ENCODE measurements around the gene YDJC.
A peak's percentile ranks its signal among the peaks of the same experiment; 100 is the strongest.
"Not testable (repeated sequence)": the region's sequence is repeated elsewhere in the genome, so short reads cannot be mapped to it uniquely, and the experiment has no call there.

The YDJC gene

DNA sequence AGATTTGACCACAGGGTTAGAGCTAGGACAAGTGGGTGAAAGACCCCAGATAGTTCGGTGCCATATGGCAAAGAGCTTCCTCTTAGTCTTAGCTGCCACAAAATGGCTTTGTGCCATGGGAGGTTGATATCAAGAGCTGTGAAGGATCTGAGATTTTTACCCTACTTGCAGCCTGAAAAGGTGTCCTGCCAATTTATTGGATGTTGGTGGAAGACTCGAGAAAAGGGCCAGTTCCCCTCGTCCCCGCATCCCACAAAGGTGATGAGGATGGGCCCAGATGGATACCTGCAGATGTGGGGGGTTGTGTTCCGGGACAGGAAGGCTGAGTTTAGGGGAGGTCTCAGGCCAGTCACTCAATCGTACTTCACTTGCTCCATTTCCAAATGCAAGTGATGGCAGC lies 27.2 kb downstream of the YDJC start:
- no peak for DNase-seq

- no peak for DNase-seq
Observed at GRCh38 chr22:21599053-21599893, 30.5 kb downstream of the YDJC start.

- no peak for DNase-seq
Observed at GRCh38 chr22:21598302-21598701, 31.5 kb downstream of the YDJC start.

GRCh38 chr22:21596356-21597135 lies 33.3 kb downstream of the YDJC start:
- DNase-seq = not testable (repeated sequence)

GRCh38 chr22:21594865-21595452 lies 34.9 kb downstream of the YDJC start:
- no peak for DNase-seq

GRCh38 chr22:21593406-21594232 lies 36.2 kb downstream of the YDJC start:
- peak in 1 of 2 experiments; percentile 4 for DNase-seq

GRCh38 chr22:21592422-21592821 lies 37.4 kb downstream of the YDJC start:
- no peak for DNase-seq

- DNase-seq = no peak
Observed at GRCh38 chr22:21591695-21592094, 38.1 kb downstream of the YDJC start.

DNA sequence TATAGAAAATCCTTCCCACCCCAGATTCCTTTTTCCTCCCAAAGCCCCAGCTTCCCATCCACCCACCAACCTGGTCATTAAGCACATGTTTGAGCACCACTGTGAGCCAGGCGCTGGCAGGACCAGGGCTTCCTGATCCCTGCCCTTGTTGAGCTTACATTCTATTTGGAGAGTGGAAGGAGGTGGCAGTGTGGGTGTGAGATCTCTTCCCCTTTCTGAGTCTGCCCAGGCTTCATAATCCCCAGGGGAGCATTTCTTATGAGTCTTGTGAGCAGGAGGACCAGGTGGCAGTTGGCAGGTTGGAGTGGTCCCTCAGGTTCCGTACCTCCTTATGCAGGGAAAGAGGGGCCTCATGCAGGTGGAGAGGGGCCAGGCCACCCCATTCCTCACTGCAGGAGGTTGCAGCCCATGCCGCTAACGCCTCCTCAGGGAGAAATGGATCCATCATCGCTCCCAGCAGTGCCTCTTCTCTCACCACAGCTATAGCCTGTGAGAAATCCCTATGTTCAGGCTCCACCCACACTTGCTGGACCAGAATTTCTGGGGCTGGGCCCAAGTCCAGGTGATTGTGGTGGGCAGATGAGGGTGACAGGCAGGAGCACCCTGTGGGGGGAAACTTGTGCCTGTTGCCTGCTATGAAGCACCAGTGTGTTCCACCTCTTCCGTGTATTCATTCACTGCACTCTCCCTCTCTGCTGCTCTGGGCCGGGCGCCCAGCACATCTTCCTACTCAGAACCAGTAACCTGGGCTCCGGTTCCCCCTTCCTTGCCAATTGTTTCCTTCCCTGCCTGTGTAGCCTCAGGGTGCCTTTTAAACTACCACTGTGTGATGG lies 38.8 kb downstream of the YDJC start:
- DNase-seq = no peak

- no peak for DNase-seq
Observed at GRCh38 chr22:21589396-21589795, 40.4 kb downstream of the YDJC start.

DNA sequence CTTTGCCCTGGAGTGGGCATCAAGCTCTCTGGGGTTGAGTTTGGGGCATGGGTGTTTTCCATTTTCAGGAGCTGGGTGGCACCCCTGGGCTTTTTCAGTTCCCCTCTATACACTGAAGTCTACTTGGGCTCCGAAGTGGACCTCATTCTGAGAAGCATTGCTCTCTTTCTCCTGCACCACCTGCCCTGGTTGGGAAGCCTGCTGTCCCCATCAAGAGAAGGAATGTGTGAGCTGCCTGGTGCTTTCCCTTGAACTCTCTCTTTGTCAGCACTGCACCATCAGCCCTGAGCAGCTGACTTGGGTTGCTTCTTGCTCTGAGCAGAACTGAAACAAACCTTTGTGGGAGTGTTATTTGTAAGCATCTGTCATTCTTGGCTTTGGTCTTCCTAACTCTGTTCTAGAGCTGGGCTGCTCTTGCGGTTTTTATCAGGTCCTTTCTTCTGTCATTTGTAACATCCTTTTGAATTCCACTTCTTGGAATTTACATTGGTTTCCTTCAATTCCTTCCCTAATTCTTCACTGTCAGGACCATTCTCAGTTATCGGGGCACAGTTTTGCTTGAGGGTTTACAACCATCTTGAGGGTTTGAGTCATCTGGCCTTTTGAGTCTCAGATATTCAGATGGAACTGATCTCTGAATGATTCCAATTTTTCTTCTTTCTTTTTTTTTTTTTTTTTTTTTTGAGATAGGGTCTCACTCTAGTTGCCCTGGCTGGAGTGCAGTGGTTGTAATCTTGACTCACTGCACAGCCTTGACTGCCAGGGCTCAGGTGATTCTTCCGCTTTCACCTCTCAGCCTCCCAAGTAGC lies 41.8 kb downstream of the YDJC start:
- DNase-seq = no peak

DNA sequence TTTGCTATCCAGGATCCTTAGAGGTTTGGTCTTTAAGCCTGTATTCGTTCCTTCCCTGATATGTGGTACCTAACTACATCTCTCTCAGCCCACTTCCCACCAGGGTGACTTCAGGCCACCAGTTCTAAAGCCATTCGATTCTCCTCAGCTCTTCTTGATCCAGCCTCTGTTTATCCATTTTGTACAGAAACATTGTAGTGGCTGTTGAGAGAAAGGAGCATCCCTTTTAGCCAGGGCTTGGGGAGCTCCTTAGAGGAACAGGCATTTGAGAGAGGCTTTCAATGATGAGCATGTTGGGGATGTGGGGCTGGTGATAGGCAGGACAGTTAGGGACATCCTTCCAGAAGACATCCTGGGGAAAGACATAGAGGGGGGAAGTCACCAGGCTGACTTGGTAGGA lies 44.4 kb downstream of the YDJC start:
- DNase-seq = no peak

DNA sequence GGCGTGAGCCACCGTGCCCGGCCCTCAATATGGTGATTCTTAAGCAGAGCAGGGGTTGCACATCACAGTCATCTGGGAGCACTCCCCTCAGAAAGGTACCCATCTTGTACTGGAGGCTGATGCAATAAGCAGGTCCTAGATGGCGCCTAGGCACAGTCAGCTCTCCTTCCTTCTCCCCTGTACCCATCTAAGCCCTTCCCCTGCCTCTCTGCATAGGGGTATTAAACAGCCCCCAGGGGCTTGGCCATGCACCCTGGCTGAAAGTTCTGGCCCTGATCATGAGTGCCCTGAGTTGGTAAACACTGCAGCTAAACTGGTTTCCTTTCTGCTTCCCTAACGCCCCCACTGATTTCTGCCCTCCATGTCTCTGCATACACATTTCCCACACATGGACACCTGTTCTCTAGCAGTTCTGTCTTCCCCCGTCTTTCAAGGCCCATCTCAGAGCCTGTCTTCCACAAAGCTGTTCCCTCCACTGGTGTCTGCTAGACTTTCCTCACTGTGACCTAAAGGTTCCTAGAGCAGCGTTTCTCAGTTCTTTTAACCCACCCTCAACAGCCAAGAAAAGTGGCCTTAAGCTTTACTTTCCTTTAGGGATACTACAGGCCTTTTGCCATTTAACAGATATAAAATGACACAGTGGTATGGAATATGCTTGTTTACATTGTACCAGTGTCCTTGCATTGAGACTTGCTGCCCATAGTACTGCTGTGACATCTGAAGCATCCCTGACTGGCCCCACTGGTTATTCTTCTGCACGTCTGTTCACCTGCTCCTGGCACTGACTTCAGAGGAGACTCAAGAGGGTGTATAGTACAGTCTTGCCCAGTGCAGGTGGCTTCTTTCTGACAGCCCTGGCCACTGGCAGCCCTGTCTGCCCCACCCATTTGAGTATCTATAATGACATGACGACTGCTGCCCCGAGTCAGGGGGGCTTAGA lies 46.8 kb downstream of the YDJC start:
- no peak for DNase-seq

DNA sequence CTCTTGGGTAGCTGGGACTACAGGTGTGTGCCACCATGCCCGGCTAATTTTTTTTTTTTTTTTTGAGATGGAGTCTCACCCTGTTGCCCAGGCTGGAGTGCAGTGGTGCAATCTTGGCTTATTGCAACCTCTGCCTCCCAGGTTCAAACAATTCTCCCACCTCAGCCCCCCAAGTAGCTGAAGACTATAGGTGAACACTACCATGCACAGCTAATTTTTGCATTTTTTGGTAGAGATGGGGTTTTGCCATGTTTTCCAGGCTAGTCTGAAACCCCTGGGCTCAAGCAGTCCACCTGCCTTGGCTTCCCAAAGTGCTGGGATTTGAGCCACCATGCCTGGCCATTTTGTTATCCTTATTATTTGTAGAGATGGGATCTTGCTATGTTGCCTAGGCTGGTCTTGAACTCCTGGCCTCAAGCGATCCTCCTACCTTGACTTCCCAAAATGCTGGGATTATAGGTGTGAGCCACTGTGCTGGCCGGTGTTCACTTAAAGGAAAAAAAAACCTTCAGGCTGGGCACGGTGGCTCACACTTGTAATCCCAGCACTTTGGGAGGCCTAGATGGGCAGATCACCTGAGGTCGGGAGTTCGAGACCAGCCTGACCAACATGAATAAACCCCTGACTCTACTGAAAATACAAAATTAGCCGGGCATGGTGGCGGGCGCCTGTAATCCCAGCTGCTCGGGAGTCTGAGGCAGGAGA lies 48.7 kb downstream of the YDJC start:
- not testable (repeated sequence) for DNase-seq

DNA sequence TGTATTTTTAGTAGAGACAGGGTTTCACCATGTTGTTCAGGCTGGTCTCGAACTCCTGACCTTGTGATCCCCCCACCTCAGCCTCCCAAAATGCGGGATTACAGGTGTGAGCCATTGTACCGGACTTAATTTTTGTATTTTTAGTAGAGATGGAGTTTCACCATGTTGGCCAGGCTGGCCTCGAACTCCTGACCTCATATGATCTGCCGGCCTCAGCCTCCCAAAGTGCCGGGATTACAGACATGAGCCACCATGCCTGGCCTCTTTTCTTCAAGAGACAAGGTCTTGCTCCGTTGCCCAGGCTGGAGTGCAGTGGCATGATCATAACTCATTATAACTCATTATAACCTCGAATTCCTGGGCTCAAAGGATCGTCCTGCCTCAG lies 49.2 kb downstream of the YDJC start:
- not testable (repeated sequence) for DNase-seq

DNA sequence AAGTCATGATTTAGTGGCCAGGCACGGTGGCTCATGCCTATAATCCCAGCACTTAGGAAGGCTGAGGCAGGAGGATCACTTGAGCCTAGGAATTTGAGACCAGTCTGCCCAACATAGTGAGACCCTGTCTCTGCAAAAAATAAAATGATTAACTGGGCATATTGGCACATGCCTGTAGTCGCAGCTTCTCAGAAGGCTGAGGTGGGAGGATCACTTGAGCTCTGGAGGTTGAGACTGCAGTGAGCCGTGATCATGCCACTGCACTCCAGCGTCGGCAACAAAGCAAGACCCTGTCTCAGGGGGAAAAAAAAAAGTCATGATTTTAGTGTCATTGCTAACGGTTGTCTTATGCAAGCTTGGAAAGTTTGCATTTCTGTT lies 50.4 kb downstream of the YDJC start:
- no peak for DNase-seq

Data from NCI-H1930 (cell line).